ENCODE data around the gene MSANTD2. TPM values are rescaled to one million over a fixed set of nuclear protein-coding genes. Genes with fewer than 3 reads are reported as not detected.
"Not testable (repeated sequence)": the region's sequence is repeated elsewhere in the genome, so short reads cannot be mapped to it uniquely, and the experiment has no call there.

Gene MSANTD2
- total RNA-seq, 1 donor from 2014 or later = 11.3 TPM

DNA sequence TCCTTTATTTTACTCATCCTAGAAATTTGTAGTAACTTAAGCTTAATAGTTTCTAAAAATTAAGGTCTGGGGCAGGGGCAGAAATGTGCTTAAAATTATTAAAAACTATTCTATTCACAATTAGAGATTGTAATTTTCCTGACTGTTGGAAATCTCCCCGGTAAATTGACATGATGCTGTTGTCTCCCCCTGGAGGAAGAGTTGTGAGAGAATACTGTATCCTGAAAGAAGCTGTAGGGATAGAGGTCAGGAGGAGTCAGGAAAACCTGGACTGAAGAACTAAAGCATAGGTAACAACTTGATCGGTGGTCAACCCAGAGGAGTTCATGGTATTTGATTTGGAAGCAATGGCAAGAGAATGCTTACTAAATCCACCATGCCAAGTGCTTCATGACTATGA is 21.9 kb downstream of the MSANTD2 start:
- DNase-seq (ENCODE audit: low spot score) = no peak

DNA sequence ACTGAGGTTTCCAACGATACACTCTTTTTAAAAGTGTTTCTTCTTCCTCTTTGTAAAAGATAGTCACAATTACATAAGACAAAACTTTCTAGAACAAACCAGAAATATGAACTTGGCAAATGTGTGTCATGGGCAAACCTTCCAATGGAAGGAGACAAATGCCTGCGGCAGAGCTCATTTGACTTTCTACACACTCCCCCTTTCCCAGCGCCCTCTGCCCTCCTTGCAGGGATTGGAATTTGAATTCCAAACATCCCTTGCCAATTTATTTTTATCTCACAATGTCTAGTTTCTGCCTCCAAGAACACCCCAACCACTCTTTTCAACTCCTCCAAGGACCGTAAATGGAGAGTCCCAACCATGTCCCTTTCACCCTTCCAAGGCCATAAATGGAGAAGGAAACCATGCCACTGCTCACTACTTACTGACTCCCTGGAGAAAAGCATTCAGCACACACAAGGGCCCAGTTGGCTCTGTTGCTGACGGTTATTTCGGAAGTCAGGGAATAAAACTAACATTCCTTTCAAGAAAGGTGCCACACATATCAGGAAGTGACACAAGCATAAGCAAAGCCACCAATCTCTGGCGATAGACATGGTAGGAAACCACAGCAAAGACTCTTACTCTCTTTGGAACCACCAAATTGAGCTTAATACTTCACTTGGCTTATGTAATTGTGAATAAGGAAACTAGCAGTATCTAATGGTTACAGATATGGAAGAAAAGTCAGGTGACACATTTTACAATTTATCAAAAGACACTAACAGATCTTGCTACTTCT is 23.2 kb downstream of the MSANTD2 start:
- no peak for DNase-seq (ENCODE audit: low spot score)

DNA sequence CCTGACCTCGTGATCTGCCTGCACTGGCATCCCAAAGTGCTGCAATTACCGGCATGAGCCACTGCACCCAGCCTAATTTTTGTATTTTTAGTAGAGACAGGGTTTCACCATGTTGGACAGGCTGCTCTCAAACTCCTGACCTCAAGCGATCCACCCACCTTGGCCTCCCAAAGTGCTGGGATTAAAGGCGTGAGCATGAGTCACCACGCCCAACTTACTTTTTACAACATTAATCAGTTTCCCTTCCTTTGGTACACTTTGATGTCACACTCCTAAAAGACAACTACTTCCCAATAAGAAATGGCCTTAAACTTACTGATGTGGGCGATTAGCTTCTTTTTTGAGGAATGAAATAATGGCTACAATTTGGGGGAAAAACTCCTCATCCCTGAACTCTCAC is 29.2 kb downstream of the MSANTD2 start:
- DNase-seq (ENCODE audit: low spot score) = not testable (repeated sequence)

DNA sequence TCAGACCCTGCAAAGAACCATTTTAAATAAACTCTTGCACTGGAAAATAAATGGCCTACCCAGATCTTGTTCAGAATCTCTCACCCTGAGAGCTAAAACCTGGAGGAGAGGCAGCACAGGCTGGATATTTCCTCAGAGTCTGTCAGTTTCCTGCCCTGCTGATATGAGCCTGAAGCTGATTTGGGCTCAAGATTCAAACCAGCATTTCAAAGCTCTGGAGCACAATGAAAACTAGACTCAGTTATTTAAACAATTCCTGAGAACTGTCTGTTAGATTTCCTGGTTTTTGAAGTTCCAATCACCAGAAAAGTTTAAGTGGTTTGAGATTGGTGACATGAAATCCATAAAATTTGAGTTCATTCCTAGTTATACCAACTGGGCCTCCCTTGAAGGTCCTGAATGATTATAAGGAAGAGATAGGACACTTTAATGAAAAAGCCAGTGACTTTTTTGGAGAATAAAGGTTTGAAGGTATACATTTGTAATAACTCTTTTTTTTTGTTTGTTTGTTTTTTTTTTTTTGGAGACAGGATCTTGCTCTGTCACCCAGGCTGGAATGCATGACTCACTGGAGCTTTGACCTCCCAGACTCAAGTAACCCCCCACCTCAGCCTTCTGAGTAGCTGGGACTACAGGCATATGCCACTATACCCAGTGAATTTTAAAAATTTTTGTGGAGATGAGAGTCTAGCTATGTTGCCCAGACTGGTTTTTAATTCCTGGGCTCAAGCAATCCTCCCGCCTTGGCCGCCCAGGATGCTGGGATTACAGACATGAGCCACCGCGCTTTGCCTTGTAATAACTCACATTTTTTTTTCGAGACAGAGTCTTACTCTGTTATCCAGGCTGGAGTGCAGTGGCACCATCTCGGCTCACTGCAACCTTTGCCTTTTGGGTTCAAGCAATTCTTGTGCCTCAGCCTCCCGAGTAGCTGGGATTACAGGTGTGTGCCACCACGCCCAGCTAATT is 30.1 kb downstream of the MSANTD2 start:
- no peak for DNase-seq (ENCODE audit: low spot score)

DNA sequence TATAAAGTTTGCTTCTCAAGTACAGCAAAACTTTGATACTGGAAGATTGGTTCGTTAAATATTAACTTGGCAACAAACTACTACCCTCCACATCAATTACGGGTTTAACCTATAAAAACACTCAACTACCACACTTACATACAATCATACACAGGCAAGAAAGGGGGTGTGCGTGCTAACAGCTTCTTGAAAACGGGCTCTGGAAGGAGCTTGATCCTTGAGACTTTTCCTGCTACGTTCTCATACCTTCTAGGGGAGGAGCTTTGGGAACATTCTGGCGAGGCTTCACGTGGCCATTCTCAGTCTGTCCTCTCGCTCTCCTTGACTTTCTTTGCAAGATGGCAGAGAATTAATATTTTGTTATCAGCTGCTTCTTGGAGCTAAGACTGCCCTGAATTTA is 31.3 kb downstream of the MSANTD2 start:
- no peak for DNase-seq (ENCODE audit: low spot score)

DNA sequence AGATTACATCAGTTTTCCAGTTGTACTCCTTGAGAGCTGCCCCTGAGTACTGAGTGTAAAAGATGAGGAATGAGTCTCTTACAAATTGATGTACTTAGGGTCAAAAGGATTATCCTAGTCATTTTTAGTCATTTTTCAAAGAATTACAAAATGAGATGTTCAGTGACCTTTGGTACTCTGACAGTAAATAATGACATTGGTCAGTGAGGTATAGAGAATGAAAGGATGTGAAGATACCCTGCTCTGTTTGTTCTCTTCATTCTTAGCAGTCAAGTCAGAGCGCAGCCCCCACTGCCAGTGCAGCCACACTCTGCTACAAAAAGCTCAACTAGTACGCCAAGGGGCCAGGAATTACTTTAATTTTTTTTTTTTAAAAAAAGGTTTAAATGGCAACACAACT is 34.0 kb downstream of the MSANTD2 start:
- DNase-seq (ENCODE audit: low spot score) = no peak

DNA sequence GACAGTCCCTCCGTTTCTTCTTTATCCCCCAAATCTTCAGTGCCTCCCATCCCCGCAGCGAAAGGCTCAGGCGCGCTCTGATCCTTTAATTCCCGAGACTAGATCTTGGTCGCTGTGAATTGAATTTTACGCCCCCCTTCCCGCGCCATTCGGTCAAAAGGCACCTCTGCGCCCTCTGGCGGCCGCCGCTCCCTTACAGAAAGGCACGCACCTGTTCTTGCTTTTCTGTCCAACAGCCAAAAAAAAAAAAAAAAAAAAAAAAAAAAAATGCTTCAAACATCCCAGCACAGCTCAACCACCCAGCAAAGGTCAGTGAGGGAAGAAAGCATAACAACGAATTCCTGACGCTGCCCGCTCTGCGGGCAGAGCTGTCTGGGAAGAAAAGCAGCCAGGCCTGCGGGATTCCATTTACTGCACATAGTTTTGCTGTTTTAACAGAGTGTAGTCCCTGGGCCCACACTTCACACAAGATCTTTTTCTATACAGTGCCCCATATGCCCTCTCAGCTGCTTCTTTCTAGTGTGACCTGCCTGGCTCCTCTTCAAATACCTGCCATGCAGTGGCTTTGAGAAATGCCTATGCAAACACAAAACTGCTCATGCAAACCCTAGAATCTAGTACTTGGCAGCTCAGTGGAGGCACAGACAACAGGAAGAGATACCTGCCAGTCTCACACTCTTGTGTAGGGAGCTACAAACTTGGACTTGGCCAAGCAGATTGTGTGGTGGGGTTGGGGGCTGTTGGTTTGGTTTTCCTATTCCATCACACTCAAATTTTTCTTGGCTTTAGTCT is 36.9 kb downstream of the MSANTD2 start:
- DNase-seq (ENCODE audit: low spot score) = no peak

DNA sequence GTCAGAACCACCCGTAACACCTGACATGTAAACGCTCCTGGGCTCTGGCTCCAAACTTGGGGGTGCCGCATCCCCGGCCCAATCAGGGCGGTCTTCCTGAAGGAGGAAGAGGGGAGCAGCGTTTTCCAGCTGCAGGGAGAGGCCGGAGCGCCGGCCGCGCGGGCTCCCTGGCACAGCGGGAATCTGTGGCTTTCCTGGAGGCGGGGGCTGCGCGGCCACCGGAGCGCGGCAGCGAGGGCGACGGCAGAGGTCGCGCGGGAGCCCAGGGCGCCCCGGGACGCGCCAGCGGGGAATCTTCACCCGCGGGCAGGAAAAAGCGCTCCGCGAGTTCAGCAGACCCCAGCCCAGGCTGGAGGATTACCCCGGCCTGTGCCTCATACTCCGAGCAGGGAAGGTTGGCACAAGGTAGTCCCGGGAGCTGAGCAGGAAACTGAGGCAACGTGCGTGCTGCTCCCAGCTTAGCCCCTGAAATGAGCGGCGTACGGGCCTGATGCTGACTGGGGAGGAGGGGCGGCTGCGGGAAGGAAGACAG is 37.5 kb downstream of the MSANTD2 start:
- no peak for DNase-seq (ENCODE audit: low spot score)

DNA sequence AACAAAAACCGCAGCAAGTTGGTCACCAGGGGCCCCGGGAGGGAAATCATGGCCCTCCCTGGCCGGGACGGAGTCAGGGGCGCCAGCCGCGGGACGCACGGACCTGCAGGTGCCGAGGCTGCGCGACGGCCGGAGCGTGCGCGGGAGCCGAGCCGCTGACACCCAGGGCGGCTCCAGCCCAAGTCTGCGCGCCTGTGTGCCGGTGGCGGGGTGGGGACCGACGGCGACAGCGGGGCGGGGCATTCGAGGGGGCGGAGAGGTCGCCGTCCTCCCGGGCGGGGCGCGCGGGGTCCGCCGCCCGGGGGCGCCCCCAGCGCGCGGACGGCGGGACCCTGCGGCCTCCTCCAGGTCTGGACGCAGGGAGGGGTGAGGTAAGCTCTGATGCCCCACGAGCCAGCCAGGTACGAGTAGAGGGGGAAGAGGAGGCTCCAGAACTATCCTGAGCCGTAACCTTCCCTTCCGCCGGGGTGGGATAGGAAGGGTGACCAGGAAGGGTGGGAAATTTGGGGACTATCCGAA is 38.0 kb downstream of the MSANTD2 start, which contains the start of gene ESAM:
ESAM (minus strand) TSS at position 186 of the 519 bp plus-strand sequence; CDS start at position 50, 136 bp downstream.
- no peak for DNase-seq (ENCODE audit: low spot score)

DNA sequence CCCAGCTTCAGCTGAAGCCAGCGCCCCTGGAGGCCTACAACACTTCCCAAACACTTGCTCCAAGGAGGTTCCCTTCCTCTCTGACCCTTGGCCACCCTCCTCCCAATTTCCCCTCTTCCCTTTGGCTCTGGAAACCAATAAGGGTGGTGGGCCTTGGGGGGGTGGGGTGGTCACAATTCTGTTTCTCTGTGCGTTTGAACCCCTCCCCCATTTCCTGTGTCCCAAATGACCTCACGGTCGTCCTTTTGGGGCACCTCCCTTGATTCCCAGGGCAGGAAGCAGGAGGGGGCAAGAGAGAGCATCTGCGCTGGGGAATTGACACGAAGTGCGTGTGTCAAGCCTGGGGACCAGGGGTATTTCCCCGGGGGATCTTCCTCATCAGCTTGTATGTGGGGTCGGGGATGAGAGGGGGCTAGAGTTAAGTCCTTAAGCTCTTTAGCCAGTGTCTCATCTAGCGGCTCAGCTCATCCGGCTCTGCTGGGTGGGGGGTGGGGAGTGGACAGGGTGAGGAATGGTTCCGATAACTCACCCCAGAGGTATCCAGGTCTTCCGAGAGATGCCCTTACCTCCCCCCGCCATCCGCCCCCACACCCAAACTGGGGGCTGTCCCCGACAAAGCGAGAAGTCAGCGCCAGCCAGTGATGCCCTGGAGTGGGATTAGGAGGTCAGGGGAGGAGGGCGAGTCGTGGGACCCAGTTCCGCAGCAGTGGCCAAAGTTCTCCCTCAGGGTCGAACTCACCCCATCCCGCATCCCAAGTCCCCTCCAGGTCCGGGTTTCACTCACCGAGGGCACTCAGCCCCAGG is 38.7 kb downstream of the MSANTD2 start:
- DNase-seq (ENCODE audit: low spot score) = no peak

DNA sequence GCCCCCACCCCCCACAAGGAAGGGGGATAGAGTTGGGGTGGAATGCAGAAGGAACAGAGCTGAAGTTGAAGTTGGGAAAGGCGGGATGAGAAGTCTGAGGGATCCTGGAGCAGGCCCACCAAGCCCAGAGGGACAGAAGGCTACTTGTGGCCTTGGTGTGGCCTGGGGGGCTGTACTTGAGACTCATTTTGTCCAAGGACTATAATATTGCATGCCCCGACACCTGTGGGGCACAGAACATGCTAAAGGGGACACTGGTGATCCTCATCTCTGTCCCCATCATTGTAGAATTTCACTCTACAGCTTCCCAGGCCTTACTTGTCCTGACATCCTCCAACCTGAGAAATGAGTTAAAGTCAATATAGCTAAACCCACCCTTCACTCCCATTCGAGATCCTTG is 39.4 kb downstream of the MSANTD2 start:
- no peak for DNase-seq (ENCODE audit: low spot score)

DNA sequence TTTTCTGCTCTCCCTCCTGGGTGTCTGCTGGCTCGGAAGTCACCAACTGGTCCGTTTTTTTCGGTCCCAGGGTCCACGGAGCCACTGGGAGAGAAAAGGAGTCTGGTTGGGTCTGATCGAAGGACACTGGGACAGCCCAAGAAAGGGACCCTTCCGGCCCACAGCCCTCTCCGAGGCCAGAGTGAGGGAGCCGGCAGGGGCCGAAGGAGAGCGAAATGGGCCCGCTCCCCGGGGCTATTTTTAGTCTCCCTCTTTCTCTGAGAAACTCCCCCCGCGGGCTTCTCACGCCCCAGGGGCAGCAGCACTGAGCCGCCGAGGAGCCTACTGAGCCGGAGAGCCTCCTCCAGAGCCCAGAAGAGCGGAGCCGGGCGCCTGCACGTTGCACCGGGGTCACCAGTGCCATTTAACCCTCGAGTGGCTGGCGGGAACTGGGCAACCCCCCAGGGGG is 40.0 kb downstream of the MSANTD2 start:
- no peak for DNase-seq (ENCODE audit: low spot score)

DNA sequence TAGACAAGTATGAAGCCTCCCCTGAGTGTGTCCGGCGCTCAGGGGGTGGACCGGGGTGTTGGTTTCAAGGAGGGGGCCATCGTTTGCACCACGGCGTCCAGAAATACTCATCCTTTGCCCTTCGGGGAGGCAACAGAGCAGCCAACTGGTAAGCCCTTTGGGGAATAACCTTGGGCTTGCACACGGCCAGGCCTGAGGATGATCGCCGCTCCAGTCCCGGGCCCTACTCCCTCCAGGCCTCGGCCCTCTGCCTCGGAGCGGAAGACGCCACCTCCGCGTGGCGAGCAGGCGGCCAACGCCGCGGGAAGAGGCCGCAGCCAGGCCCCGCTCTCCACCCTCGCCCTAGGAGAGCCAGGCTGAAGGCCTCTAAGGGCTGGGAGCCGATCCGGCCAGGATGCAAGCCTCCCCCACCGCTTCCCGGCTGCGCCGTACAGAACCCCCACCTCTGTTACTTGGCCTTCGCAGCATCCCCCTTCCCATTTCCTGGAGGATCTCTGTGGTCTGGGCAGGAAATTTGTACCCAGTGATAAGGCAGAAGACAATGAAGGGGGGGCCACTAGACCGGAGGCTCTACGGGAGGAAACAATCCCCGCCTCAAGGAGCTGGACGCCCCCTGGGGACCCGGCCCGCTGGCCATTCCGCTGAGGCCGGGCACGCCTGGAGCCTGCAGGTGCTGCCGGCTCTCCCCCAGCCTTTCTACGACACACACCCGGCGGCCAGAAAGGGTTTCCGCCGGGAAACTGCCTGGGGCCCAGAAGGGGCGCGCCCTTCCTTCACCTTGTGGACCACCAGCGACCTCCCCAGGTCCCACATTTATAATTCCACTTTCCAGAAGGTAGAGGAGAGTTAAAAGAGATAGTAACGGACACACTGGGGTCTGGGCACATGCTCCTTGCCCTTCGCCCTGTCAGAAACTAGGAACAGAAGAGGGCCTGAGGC is 40.7 kb downstream of the MSANTD2 start:
- DNase-seq (ENCODE audit: low spot score) = no peak

DNA sequence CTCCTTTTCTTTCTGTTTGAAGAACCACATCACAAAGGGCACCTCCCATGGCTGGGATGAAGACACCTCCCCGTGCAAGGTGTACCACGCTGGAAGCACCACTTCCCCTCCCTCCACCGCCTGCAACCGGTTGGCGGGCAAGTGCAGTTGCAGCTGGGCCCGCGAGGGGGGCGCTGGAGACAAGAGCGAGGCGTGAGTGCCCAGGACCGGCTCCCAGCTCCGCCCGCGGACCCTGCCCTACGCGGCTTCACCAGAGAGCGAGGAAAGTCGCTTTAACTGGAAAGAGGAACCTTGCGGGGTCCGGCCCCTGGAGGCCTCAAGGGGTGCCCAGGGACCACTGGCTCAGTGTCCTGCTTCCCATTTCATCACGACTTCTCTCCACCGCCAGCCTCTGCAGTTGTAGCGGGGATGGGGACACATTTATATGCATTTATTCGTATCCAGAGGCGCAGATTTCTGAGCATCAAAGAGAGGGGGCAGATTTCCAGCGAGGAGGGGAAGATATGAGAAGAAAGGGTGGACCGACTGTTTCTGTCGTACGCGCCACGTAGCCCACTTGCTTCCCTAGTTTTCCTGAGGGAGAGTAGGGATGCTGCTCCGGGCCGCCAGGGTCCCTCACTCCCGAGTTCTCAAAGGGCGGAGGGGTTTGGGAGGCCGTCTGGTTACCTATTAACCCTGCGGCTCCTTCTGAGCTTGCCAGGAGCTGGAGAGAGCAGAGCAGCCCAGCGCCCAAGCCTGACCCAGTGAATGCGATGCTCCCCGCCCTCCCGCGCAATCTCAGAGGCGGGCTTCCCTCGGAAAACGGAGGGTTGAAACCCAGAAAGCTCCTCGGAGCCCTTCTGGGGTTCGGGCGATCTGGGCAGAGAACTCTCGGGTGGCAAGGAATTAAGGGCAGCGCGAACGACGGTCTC is 41.6 kb downstream of the MSANTD2 start:
- no peak for DNase-seq (ENCODE audit: low spot score)

DNA sequence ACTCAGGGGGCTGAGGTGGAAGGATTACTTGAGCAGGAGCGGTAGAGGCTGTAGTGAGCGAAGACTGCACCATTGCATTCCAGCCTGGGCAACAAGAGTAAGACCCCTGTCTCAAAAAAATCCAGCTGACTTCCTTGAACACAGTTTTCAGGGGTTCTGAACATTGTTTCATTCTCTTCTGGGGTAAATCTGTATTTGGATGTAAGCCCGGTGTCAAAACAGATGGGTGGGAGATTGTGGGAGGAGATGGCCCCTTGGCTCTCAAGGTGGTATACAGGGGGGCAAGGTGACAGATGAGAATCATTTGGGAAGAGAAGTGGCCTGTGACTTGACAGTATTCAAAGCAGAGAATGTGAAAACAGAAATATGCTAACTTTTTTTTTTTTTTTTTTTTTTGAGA is 42.9 kb downstream of the MSANTD2 start:
- DNase-seq (ENCODE audit: low spot score) = no peak

DNA sequence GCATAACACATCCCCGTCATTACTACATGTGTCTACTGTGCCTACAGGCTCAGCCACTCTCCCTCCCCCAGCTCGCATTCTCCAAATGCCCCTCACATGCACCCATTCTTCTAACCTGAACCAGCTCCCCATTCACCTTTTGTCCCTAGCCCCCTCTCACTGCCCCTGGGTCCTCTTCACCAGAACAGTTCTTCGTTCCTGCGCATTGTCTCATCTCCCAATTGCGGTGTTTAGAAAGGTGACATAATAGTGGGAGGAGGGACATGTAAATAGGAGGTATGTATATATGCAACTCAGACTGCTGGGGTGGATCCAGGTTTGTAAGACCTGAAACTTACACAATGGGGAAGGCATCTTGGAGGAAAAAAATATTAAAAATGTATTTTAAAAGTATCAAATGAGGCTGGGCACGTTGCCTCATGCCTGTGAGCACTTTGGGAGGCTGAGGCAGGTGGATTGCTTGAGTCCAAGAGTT is 43.4 kb downstream of the MSANTD2 start:
- DNase-seq (ENCODE audit: low spot score) = no peak

DNA sequence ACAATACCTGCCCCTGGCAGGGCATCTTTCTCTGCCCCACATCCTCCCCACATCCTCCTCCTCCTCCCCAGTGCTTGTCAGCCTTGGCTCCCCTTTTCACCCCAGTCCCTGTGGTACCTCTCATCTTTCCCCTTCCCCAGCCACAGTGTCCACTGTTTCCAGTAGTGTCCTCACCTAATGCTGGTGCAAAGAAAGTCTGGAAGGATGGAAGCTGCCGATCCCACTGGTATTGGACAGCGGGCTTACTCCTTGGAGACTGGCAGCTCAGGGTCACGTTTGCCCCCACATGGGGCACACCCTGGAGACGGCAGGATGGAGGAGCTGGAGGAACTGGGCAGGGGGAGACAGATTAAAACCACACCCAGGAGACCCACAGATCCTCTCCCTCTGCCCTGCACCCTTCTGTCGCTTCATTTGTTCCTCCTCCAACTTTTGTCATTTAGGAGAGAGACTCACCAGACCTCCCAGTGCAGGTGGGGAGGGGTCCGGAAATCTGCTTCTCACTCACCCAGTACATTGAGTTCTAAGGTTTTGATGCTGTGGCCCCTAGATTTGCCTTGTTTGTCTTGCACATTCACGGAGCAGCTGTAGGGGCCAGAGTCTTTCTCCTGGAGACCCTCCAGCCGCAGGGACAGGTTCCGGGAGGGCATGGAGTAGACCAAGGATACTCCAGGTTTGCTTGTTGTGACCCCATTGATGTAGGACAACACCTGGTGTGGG is 44.0 kb downstream of the MSANTD2 start:
- DNase-seq (ENCODE audit: low spot score) = no peak
